Effector CD4-positive, alpha-beta T cell (primary cell): ENCODE results near the gene C1QTNF12.
"Not testable (repeated sequence)": the region's sequence is repeated elsewhere in the genome, so short reads cannot be mapped to it uniquely, and the experiment has no call there.

Source experiments
- DNase-seq: peaks from one replicate; pipeline ENCODE4 v3.0.0-alpha.2; 2020

C1QTNF12 gene

GRCh38 chr1:1259119-1259488 is 12.6 kb upstream of the C1QTNF12 start:
- DNase-seq: no peak

- DNase-seq: no peak
Measured at GRCh38 chr1:1256956-1257871, 10.7 kb upstream of the C1QTNF12 start.

- DNase-seq: no peak
Measured at GRCh38 chr1:1255611-1256010, 9.1 kb upstream of the C1QTNF12 start.

- DNase-seq: no peak
Measured at GRCh38 chr1:1255078-1255477, 8.6 kb upstream of the C1QTNF12 start.

GRCh38 chr1:1254667-1254998 is 8.1 kb upstream of the C1QTNF12 start:
- DNase-seq: no peak

GRCh38 chr1:1253972-1254666 is 7.6 kb upstream of the C1QTNF12 start:
- DNase-seq: no peak

- no peak for DNase-seq
Measured at GRCh38 chr1:1253314-1253713, 6.8 kb upstream of the C1QTNF12 start.

GRCh38 chr1:1250786-1251284 is 4.3 kb upstream of the C1QTNF12 start:
- peak; percentile 63 for DNase-seq

- DNase-seq: not testable (repeated sequence)
Measured at GRCh38 chr1:1248009-1248913, 1.7 kb upstream of the C1QTNF12 start.

- DNase-seq: no peak
Measured at GRCh38 chr1:1247341-1247913, 905 bp upstream of the C1QTNF12 start.

GRCh38 chr1:1245817-1246576 is 525 bp downstream of the C1QTNF12 start:
- no peak for DNase-seq

- no peak for DNase-seq
Measured at GRCh38 chr1:1245178-1245816, 1.2 kb downstream of the C1QTNF12 start.

GRCh38 chr1:1244192-1244811 is 2.2 kb downstream of the C1QTNF12 start:
- DNase-seq: no peak

- DNase-seq: no peak
Measured at GRCh38 chr1:1243807-1244191, 2.7 kb downstream of the C1QTNF12 start.

GRCh38 chr1:1243266-1243660 is 3.3 kb downstream of the C1QTNF12 start:
- no peak for DNase-seq

GRCh38 chr1:1242461-1243265 is 3.9 kb downstream of the C1QTNF12 start:
- no peak for DNase-seq

- DNase-seq: no peak
Measured at GRCh38 chr1:1241588-1242219, 4.8 kb downstream of the C1QTNF12 start.

GRCh38 chr1:1240822-1241587 is 5.5 kb downstream of the C1QTNF12 start:
- DNase-seq: no peak

- no peak for DNase-seq
Measured at GRCh38 chr1:1240348-1240732, 6.2 kb downstream of the C1QTNF12 start.
